Right kidney (tissue), 1 donor: Measurements from ENCODE around the gene KANSL1.

ENCODE experiments used
- DNase-seq: peaks from one replicate; pipeline ENCODE4 v3.0.0-alpha.2; 2016

The KANSL1 gene

GRCh38 chr17:46074540-46074939 is 118.7 kb downstream of the KANSL1 start:
- DNase-seq, result no peak

- DNase-seq, result no peak
These were observed 120.2 kb downstream of the KANSL1 start for GRCh38 chr17:46072998-46073397.

- DNase-seq, result no peak
These were observed 121.4 kb downstream of the KANSL1 start for GRCh38 chr17:46071796-46072195.

GRCh38 chr17:46064460-46064859 is 128.8 kb downstream of the KANSL1 start:
- no peak for DNase-seq

- no peak for DNase-seq
These were observed 130.0 kb downstream of the KANSL1 start for GRCh38 chr17:46063241-46063640.

GRCh38 chr17:46061435-46061834 is 131.8 kb downstream of the KANSL1 start:
- DNase-seq, result no peak

GRCh38 chr17:46060461-46060860 is 132.8 kb downstream of the KANSL1 start:
- DNase-seq, result no peak

- no peak for DNase-seq
These were observed 133.7 kb downstream of the KANSL1 start for GRCh38 chr17:46059486-46059885.

GRCh38 chr17:46057366-46057765 is 135.9 kb downstream of the KANSL1 start:
- DNase-seq, result no peak

GRCh38 chr17:46056800-46057304 is 136.4 kb downstream of the KANSL1 start:
- DNase-seq, result no peak

GRCh38 chr17:46053911-46054534 is 139.2 kb downstream of the KANSL1 start:
- DNase-seq, result no peak

- DNase-seq, result no peak
These were observed 143.6 kb downstream of the KANSL1 start for GRCh38 chr17:46049656-46050055.

GRCh38 chr17:46047856-46048255 is 145.4 kb downstream of the KANSL1 start:
- DNase-seq, result no peak

- DNase-seq, result no peak
These were observed 145.8 kb downstream of the KANSL1 start for GRCh38 chr17:46047398-46047797.

GRCh38 chr17:46046957-46047356 is 146.3 kb downstream of the KANSL1 start:
- DNase-seq, result no peak

- DNase-seq, result no peak
These were observed 147.6 kb downstream of the KANSL1 start for GRCh38 chr17:46045639-46046038.

GRCh38 chr17:46044989-46045388 is 148.2 kb downstream of the KANSL1 start:
- DNase-seq, result no peak

GRCh38 chr17:46044286-46044928 is 148.8 kb downstream of the KANSL1 start:
- DNase-seq, result peak; percentile 33

GRCh38 chr17:46043606-46044005 is 149.6 kb downstream of the KANSL1 start:
- no peak for DNase-seq

- no peak for DNase-seq
These were observed 150.3 kb downstream of the KANSL1 start for GRCh38 chr17:46042925-46043324.

GRCh38 chr17:46042246-46042645 is 151.0 kb downstream of the KANSL1 start:
- no peak for DNase-seq

- no peak for DNase-seq
These were observed 153.5 kb downstream of the KANSL1 start for GRCh38 chr17:46039592-46040186.

GRCh38 chr17:46038937-46039336 is 154.3 kb downstream of the KANSL1 start:
- DNase-seq, result no peak

GRCh38 chr17:46038414-46038813 is 154.8 kb downstream of the KANSL1 start:
- no peak for DNase-seq
